ENCODE data around the gene MTREX.

Gene MTREX

DNA sequence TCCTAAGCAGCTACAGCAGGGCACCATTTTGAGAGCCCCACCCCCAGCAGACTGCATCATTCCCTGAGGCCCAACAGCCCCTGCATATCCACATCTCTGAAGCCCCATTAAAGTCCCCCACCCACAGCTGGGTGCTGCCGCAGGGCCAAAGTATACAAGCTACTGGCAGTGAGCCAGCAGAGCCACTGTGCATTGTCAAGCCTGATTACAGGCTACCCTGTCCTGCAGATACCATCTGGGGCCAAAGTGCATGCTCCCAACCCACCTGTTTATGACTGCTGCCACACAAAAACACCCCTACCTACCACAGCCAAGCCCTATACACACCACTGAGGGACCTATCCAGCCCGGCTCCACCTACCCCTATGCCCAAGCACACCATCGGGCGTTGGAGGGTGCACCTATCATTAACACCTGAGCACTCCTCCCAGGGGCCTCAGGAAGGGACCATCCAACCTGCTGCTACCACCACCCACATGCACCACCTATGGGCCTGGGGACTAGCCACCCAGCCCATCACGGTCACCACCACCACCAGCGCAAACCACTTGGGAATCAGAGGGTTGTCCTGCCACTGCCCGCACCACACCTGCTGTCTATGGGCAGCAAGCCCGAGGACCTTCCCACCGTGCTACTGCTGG is 121.9 kb downstream of the MTREX start:
- DNase-seq (ENCODE audit: low spot score): no peak

- DNase-seq (ENCODE audit: low spot score): no peak
Measured at GRCh38 chr5:55432549-55432948, 124.8 kb downstream of the MTREX start.

- no peak for DNase-seq (ENCODE audit: low spot score)
Measured at GRCh38 chr5:55437452-55437851, 129.7 kb downstream of the MTREX start.

GRCh38 chr5:55437859-55438206 is 130.0 kb downstream of the MTREX start:
- no peak for DNase-seq (ENCODE audit: low spot score)

- no peak for DNase-seq (ENCODE audit: low spot score)
Measured at GRCh38 chr5:55438998-55439397, 131.2 kb downstream of the MTREX start.

DNA sequence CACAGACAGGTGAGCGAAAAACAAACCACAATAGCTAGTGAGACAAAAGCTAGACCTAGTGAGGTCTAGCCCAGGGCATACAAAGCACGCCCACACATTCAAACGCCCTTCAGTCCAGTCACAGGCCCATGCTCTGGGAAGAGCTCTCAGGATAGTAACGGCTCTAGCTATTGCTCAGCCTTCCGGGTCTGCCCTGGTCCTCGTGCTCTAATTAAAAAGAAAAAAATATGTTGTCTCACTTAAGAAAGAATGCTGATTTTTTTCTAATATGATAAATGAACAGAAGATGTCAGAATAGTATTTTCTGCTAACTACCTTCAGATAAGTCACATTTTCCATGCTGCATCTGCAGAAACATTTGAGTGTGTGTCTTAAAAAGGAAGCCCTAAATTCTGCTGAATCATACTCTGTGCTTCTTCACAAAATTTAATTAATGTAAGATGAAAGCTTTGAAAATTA is 132.4 kb downstream of the MTREX start:
- no peak for DNase-seq (ENCODE audit: low spot score)

DNA sequence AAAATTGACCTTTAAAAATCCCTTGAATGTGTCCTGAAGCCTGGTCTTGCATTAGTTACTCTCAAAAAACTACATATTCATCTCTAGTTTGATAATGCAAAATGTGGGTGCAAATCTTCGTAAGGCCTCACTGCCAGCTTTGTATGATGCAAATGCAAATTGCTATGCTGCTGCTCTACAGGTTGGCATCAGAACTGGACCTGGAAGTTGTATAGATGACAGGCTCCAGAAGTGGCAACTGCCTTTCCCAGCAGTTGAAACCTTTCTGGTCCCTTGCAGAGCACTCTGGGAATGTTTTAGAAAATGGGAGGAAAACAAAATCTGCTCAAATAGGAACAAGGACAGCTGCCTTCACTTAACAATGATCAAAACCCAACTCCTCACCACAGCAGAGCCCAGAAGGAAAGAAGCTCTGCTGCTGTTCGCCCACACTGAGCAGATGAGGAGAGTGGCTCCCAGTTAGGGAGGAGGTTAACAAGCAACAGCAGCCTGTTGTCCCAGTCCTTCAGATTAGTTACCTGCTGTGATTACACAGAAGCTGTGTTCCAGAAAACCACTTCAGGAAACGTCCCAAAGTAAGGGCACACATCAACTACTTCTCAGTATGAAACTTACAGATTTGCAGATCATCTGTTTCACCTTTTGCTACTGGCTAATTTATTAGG is 133.4 kb downstream of the MTREX start:
- DNase-seq (ENCODE audit: low spot score): no peak

- DNase-seq (ENCODE audit: low spot score): no peak
Measured at GRCh38 chr5:55441954-55442353, 134.2 kb downstream of the MTREX start.

DNA sequence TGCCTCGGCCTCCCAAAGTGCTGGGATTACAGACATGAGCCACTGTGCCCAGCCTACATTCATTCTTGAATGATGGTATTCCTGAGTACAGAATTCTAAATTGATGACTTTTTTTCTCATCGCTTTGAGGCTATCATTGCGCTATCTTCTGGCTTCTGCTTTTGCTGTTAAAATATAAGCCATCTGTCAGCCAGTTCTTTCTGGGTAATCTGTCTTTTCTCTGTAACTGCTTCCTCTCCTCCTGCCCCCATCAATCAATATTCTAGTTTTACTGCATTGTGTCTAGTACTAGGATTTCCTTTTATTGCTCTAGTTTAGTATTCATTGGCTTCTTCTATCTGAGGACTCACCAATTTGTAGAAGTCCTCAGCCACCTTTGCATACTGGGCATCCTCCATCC is 138.0 kb downstream of the MTREX start:
- DNase-seq (ENCODE audit: low spot score): no peak

GRCh38 chr5:55446640-55447351 is 139.0 kb downstream of the MTREX start:
- no peak for DNase-seq (ENCODE audit: low spot score)

- DNase-seq (ENCODE audit: low spot score): no peak
Measured at GRCh38 chr5:55450050-55450765, 142.4 kb downstream of the MTREX start.

DNA sequence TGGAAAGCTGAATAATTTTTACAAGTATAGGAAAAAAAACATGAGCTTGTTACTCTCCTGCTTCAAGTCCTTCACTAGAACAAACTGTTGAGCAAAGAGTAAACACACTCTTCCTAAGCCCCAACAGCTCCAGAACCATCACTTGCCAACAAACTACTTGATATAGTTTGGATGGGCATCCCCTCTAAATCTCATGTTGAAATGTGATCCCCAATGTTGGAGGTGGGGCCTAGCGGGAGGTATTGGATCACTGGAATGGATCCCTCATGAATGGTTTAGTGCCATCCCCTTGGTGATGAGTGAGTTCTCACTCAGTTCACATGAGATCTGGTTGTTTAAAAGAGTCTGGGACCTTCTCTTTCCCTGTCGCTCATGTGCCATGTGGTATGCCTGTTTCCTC is 144.2 kb downstream of the MTREX start:
- no peak for DNase-seq (ENCODE audit: low spot score)

GRCh38 chr5:55453211-55453610 is 145.4 kb downstream of the MTREX start:
- no peak for DNase-seq (ENCODE audit: low spot score)

DNA sequence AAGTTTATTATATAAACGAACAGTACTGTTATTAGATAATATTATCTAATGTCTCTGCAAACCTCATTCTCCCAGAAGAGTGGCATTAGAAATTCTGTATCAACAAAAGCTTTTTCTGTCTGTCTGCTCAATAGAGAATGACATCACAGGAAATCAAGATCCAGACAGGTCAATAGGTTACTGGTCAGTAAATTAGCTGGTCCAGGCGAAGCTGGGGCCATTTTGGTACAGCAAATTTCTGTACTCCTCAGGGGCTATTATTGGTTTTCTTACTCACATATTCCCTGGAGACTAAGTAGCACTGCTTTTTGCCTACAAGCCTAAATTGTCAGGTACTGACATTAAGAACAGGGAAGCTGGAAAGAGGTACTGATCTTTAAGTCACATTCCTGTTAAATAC is 146.5 kb downstream of the MTREX start:
- DNase-seq (ENCODE audit: low spot score): no peak

- no peak for DNase-seq (ENCODE audit: low spot score)
Measured at GRCh38 chr5:55456216-55456895, 148.6 kb downstream of the MTREX start.

GRCh38 chr5:55459572-55459971 is 151.8 kb downstream of the MTREX start:
- no peak for DNase-seq (ENCODE audit: low spot score)

DNA sequence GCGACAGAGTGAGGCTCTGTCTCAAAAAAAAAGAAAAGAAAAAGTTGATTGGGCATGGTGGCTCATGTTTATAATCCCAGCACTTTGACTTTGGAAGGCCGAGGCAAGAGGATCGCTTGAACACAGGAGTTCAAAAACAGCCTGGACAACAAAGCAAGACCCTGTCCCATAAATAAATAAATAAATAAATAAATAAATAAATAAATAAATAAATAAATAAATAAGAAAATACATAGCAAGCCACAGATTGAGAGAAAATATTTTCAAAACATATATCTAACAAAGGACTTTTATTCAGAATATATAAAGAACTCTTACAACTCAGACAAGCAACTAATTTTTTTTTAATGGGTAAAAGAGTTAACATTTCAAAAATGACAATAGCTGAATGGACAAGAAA is 155.8 kb downstream of the MTREX start:
- DNase-seq (ENCODE audit: low spot score): no peak

DNA sequence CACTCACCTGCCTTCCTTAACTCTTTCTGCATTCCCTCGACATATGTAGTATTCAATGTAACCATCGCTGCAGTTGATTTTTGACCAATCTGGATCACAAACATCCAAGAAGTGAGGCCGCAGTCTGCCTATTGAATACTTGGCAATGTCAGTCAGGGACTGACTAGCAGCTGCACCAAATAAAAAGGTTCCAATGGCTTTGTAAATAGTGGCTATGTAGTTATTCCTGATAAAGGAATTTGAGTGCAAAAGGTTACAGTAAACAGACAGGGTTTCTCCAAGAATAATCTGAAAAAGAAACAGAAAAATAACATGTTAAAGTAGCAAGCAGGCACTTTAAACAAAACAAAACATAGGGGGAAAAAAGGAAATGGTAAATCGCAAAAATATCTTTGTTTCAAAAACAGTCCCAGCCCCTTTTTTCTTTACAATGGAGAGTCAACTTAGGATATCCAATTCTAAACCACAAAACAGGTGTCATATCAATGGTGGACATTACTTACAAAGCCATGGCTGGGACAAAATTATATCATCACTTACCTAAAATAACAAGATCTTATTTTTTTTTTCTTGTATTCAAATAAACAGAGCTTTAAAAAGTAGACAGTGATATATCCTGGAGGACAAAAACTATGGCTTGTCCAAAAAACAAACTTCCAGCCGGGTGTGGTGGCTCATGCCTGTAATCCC is 160.2 kb downstream of the MTREX start:
- DNase-seq (ENCODE audit: low spot score): no peak

DNA sequence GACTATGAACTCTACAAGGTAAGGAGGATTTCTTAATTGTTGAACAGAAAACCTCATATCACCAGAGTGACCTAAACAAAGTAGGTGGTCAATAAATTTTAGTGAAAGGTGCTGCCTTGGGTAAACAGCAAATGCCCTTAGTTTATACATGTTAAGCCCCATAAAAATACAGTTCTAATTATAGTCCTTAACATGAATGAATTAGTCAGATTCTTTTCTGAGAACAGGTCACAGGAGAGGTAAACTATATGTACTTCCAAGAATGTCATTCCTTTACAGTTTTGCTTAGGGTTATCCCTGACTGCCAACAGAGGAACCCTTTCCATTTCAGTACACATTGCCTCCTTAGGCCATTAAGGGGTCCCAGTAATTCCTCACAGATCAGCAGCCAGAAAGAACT is 162.1 kb downstream of the MTREX start:
- DNase-seq (ENCODE audit: low spot score): no peak

- DNase-seq (ENCODE audit: low spot score): no peak
Measured at GRCh38 chr5:55470282-55470681, 162.5 kb downstream of the MTREX start.

DNA sequence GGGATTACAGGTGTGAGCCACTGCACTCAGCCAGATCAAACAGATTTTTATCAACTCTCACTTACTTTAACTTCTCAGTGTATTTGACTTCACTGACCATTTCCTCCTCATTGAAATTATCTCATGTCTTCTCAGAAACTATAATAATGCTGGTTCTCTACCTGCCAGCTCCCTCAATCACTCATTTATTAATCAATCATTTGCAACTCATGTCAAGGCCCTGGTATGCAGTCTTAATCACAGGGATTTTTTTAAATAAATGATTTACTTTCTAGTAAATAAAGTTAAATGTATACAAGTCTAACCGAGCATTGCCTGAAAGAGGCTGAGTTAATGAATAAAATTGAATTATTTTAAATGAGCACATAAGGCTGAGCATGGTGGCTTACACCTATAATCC is 163.7 kb downstream of the MTREX start:
- no peak for DNase-seq (ENCODE audit: low spot score)

- no peak for DNase-seq (ENCODE audit: low spot score)
Measured at GRCh38 chr5:55472642-55473041, 164.9 kb downstream of the MTREX start.
